GM18498 (cell line): ENCODE measurements around the gene VHLL.

Experiments
- ATAC-seq: cut with Tn5 transposase; IDR thresholded peaks from one replicate; pipeline ENCODE4 v1.9.1; 2021; ENCODE audit warnings: mild to moderate bottlenecking, moderate library complexity; ENCODE audit not compliant: unreplicated experiment

Gene VHLL

GRCh38 chr1:156291226-156292061 lies 7.7 kb downstream of the VHLL start:
- ATAC-seq: peak; percentile 70

- no peak for ATAC-seq
Measured at GRCh38 chr1:156289857-156290256, 9.2 kb downstream of the VHLL start.

- ATAC-seq: no peak
Measured at GRCh38 chr1:156286061-156286460, 13.0 kb downstream of the VHLL start.

GRCh38 chr1:156285437-156285836 lies 13.7 kb downstream of the VHLL start:
- ATAC-seq: no peak

- ATAC-seq: no peak
Measured at GRCh38 chr1:156284757-156285156, 14.3 kb downstream of the VHLL start.

- ATAC-seq: no peak
Measured at GRCh38 chr1:156284112-156284511, 15.0 kb downstream of the VHLL start, which contains the start of gene TMEM79. TMEM79 (plus strand) TSS chr1:156284325; CDS start chr1:156285227, 902 bp downstream.

GRCh38 chr1:156283521-156283920 lies 15.6 kb downstream of the VHLL start:
- no peak for ATAC-seq

GRCh38 chr1:156282479-156283222 lies 16.5 kb downstream of the VHLL start, which contains the start of gene SMG5:
SMG5 (minus strand) TSS chr1:156282825; CDS start chr1:156282680, 145 bp downstream.
- peak; percentile 85 for ATAC-seq

GRCh38 chr1:156281693-156282478 lies 17.2 kb downstream of the VHLL start:
- no peak for ATAC-seq

- peak; percentile 39 for ATAC-seq
Measured at GRCh38 chr1:156281281-156281680, 17.8 kb downstream of the VHLL start.

- no peak for ATAC-seq
Measured at GRCh38 chr1:156279837-156280236, 19.3 kb downstream of the VHLL start.

- ATAC-seq: no peak
Measured at GRCh38 chr1:156276966-156277381, 22.1 kb downstream of the VHLL start.

- no peak for ATAC-seq
Measured at GRCh38 chr1:156276532-156276931, 22.6 kb downstream of the VHLL start.

GRCh38 chr1:156270314-156270713 lies 28.8 kb downstream of the VHLL start:
- no peak for ATAC-seq

- no peak for ATAC-seq
Measured at GRCh38 chr1:156268336-156268735, 30.8 kb downstream of the VHLL start.

- ATAC-seq: no peak
Measured at GRCh38 chr1:156266051-156266450, 33.1 kb downstream of the VHLL start.

GRCh38 chr1:156263288-156263655 lies 35.8 kb downstream of the VHLL start:
- no peak for ATAC-seq

GRCh38 chr1:156262461-156263287 lies 36.4 kb downstream of the VHLL start:
- ATAC-seq: no peak

GRCh38 chr1:156260896-156261295 lies 38.2 kb downstream of the VHLL start:
- no peak for ATAC-seq

- ATAC-seq: no peak
Measured at GRCh38 chr1:156259805-156260204, 39.3 kb downstream of the VHLL start.
